Measurements from ENCODE around the gene ADA.

DNA sequence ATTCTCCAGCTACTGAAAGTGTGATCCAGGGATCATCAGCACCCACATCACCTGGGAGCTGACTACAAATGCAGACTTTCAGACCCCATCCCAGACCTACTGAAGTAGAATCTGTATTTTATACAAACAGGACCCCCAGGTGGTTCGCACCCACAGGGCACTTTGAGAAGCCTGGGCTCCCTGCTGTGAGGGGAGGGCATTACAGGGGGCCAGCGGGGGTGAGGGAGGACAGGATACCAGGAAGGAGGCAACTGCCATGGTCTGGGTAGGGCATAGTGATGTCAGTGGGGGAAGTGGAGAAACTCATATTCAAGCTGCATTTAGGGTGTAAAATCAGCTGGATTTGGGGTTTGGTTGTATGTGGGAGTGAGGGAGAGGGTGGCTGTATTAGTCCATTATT, 2.0 kb upstream of the ADA start:
- TF ChIP-seq, protein P1, sequence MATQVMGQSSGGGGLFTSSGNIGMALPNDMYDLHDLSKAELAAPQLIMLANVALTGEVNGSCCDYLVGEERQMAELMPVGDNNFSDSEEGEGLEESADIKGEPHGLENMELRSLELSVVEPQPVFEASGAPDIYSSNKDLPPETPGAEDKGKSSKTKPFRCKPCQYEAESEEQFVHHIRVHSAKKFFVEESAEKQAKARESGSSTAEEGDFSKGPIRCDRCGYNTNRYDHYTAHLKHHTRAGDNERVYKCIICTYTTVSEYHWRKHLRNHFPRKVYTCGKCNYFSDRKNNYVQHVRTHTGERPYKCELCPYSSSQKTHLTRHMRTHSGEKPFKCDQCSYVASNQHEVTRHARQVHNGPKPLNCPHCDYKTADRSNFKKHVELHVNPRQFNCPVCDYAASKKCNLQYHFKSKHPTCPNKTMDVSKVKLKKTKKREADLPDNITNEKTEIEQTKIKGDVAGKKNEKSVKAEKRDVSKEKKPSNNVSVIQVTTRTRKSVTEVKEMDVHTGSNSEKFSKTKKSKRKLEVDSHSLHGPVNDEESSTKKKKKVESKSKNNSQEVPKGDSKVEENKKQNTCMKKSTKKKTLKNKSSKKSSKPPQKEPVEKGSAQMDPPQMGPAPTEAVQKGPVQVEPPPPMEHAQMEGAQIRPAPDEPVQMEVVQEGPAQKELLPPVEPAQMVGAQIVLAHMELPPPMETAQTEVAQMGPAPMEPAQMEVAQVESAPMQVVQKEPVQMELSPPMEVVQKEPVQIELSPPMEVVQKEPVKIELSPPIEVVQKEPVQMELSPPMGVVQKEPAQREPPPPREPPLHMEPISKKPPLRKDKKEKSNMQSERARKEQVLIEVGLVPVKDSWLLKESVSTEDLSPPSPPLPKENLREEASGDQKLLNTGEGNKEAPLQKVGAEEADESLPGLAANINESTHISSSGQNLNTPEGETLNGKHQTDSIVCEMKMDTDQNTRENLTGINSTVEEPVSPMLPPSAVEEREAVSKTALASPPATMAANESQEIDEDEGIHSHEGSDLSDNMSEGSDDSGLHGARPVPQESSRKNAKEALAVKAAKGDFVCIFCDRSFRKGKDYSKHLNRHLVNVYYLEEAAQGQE (IDR thresholded peaks at IDR 0.05; ENCODE audit: borderline replicate concordance): no peak
- TF ChIP-seq POLR2AphosphoS5 (IDR thresholded peaks at IDR 0.05): no peak
- TF ChIP-seq, protein P2, sequence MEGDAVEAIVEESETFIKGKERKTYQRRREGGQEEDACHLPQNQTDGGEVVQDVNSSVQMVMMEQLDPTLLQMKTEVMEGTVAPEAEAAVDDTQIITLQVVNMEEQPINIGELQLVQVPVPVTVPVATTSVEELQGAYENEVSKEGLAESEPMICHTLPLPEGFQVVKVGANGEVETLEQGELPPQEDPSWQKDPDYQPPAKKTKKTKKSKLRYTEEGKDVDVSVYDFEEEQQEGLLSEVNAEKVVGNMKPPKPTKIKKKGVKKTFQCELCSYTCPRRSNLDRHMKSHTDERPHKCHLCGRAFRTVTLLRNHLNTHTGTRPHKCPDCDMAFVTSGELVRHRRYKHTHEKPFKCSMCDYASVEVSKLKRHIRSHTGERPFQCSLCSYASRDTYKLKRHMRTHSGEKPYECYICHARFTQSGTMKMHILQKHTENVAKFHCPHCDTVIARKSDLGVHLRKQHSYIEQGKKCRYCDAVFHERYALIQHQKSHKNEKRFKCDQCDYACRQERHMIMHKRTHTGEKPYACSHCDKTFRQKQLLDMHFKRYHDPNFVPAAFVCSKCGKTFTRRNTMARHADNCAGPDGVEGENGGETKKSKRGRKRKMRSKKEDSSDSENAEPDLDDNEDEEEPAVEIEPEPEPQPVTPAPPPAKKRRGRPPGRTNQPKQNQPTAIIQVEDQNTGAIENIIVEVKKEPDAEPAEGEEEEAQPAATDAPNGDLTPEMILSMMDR (IDR thresholded peaks at IDR 0.05; ENCODE audit: poor library complexity, severe bottlenecking): no peak
- TF ChIP-seq EZH2 (IDR thresholded peaks at IDR 0.05; ENCODE audit: borderline replicate concordance, insufficient read depth, low read length, poor library complexity, severe bottlenecking): no peak
- TF ChIP-seq MXI1 (conservative IDR thresholded peaks at IDR 0.05; ENCODE audit: poor library complexity, severe bottlenecking): no peak

Data from neural cell (in vitro differentiated cells).